ENCODE data around the gene SHISA9. TPM values are rescaled to one million over a fixed set of nuclear protein-coding genes. Genes with fewer than 3 reads are reported as not detected.

The SHISA9 gene
- polyA plus RNA-seq, 3 donors: 0.01 TPM; not detected in 2

DNA sequence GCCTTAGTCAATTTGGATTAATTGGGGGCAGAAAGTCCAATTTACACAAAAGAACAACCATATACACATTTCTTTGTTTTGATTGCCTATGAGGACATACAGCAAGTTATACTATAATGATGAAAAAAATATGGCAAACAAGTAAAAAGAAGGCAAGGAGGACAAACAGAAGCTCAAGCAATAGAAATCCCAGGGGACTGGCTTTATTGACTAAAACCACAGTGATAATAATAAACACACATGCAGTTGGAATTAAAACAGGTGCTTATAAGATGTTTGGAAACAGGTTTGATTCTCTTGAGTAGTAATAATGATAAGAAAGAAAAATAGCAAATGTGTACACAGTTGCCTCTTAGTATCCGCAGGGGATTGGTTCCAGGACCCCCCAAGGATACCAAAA, 176.4 kb downstream of the SHISA9 start:
- Histone ChIP-seq H3K27ac (ENCODE audit: low read depth in 1 of 2, low read length in 2 of 2) (no peak overlapping the region), H3K9me3 (replicated peaks in 1 of 2; ENCODE audit: control insufficient read depth in 1 of 2, insufficient read depth in 1 of 2, low read length in 2 of 2) (no peaks in the 10 kb centered on the region), H3K4me3 (replicated peaks in 1 of 3; ENCODE audit: low read depth in 2 of 3, low read length in 3 of 3) (no peak overlapping the region), H3K27me3 (ENCODE audit: control insufficient read depth in 2 of 2, insufficient read depth in 2 of 2, low read length in 2 of 2) (no peaks in the 10 kb centered on the region), H3K36me3 (replicated peaks in 1 of 2; ENCODE audit: control insufficient read depth in 1 of 2, insufficient read depth in 2 of 2, low read length in 2 of 2) (no peaks in the 10 kb centered on the region), H3K9ac (ENCODE audit: insufficient read depth, low read length, poor library complexity, severe bottlenecking) (no peak overlapping the region), H3K4me1 (ENCODE audit: control insufficient read depth in 1 of 2, insufficient read depth in 2 of 2, low read length in 2 of 2) (no peaks in the 10 kb centered on the region), H2AFZ (ENCODE audit: insufficient read depth, low read depth, low read length, poor library complexity, severe bottlenecking) (no peak overlapping the region), H4K20me1 (ENCODE audit: insufficient read depth, low read length) (no peaks in the 10 kb centered on the region), H3K79me2 (ENCODE audit: insufficient read depth, low read length) (no peaks in the 10 kb centered on the region), H3K4me2 (replicated peaks; ENCODE audit: extremely low read depth, low read length, poor library complexity, severe bottlenecking) (no peak overlapping the region)
- intact Hi-C loops (cut with micrococcal nuclease): no loop called here
- Mint-ChIP-seq H3K27me3 (ENCODE audit: low read depth in 3 of 3) (peaks cover 0 to 3% (median 2%) of the 10 kb centered on the region in 3 donors), H3K36me3 (no peaks in the 10 kb centered on the region), H3K27ac (no peak overlapping the region), H3K9me3 (peaks cover 3 to 18% (median 10%) of the 10 kb centered on the region in 7 donors), H3K4me3 (no peak overlapping the region), H3K4me1 (no peaks in the 10 kb centered on the region)
- no peak for TF ChIP-seq CTCF (IDR thresholded peaks at IDR 0.05)
- no peak for DNase-seq
- WGBS (ENCODE audit: insufficient coverage): no CpG with 5 or more reads among the region's 1 CpG

GRCh38 chr16:13080531-13080930, 179.1 kb downstream of the SHISA9 start:
- Histone ChIP-seq H3K4me3 (replicated peaks in 1 of 3; ENCODE audit: low read depth in 2 of 3, low read length in 3 of 3) (no peak overlapping the region), H3K9ac (ENCODE audit: insufficient read depth, low read length, poor library complexity, severe bottlenecking) (no peak overlapping the region), H3K36me3 (replicated peaks in 1 of 2; ENCODE audit: control insufficient read depth in 1 of 2, insufficient read depth in 2 of 2, low read length in 2 of 2) (no peaks in the 10 kb centered on the region), H3K27me3 (ENCODE audit: control insufficient read depth in 2 of 2, insufficient read depth in 2 of 2, low read length in 2 of 2) (no peaks in the 10 kb centered on the region), H3K79me2 (ENCODE audit: insufficient read depth, low read length) (no peaks in the 10 kb centered on the region), H3K27ac (ENCODE audit: low read depth in 1 of 2, low read length in 2 of 2) (no peak overlapping the region), H3K4me2 (replicated peaks; ENCODE audit: extremely low read depth, low read length, poor library complexity, severe bottlenecking) (no peak overlapping the region), H4K20me1 (ENCODE audit: insufficient read depth, low read length) (no peaks in the 10 kb centered on the region), H3K4me1 (ENCODE audit: control insufficient read depth in 1 of 2, insufficient read depth in 2 of 2, low read length in 2 of 2) (no peaks in the 10 kb centered on the region), H3K9me3 (replicated peaks in 1 of 2; ENCODE audit: control insufficient read depth in 1 of 2, insufficient read depth in 1 of 2, low read length in 2 of 2) (peaks cover 0 to 5% of the 10 kb centered on the region in 2 donors), H2AFZ (ENCODE audit: insufficient read depth, low read depth, low read length, poor library complexity, severe bottlenecking) (no peak overlapping the region)
- intact Hi-C loops (cut with micrococcal nuclease): no loop called here
- TF ChIP-seq CTCF (IDR thresholded peaks at IDR 0.05): no peak
- H3K36me3 Mint-ChIP-seq: no peaks in the 10 kb centered on the region
- DNase-seq: no peak
- no peak overlapping the region for H3K4me3 Mint-ChIP-seq
- H3K4me1 Mint-ChIP-seq: no peaks in the 10 kb centered on the region
- no CpG with 5 or more reads among the region's 3 CpGs for WGBS (ENCODE audit: insufficient coverage)
- H3K27me3 Mint-ChIP-seq (ENCODE audit: low read depth in 3 of 3): peaks cover 0 to 5% (median 2%) of the 10 kb centered on the region in 3 donors
- H3K27ac Mint-ChIP-seq: no peak overlapping the region
- H3K9me3 Mint-ChIP-seq: peaks cover 6 to 19% (median 12%) of the 10 kb centered on the region in 7 donors

All from CD14-positive monocyte (primary cell).